HEK293 (cell line): Measurements from ENCODE around the gene TGFB1.

Experiments used
- CTCF ChIA-PET: fragments of 350-600 bp; formaldehyde crosslinking; extraction: SDS; loops from one replicate; lab custom pipeline; 2021; ENCODE audit warnings: antibody characterized with exemption; lab: Yijun Ruan, JAX
- POLR2A ChIA-PET: fragments of 300-600 bp; formaldehyde crosslinking; extraction: SDS; loops from one replicate; lab custom pipeline; 2020; ENCODE audit warnings: antibody characterized with exemption, inconsistent platforms; lab: Yijun Ruan, JAX
- H3K27ac ChIP-seq: fragments of 200-500 bp; sonication (Bioruptor generic); 2 replicates; pipeline ENCODE4 v1.5.1; 2014; ENCODE audit warnings: low read depth, low read length, control low read depth, inconsistent platforms; ENCODE audit errors: extremely low read depth
- H3K36me3 ChIP-seq, 2 experiments: fragments of 200-500 bp in 1 of 2; sonication (Bioruptor generic) in 1 of 2; 1 replicate in 1 of 2; 2 replicates in 1 of 2; pipeline ENCODE4 v1.5.1; 2014 to 2017; ENCODE audit warnings: inconsistent platforms in 2 of 2, low read length in 2 of 2; ENCODE audit not compliant: control insufficient read depth in 2 of 2, insufficient read depth in 1 of 2
- H3K4me1 ChIP-seq: fragments of 200-500 bp; sonication (Bioruptor generic); 2 replicates; pipeline ENCODE4 v1.5.1; 2014; ENCODE audit warnings: mild to moderate bottlenecking, low read length, inconsistent platforms; ENCODE audit not compliant: control insufficient read depth, insufficient read depth
- H3K4me3 ChIP-seq: 2 replicates; pipeline ENCODE4 v1.5.1; 2011; ENCODE audit warnings: low read depth, mild to moderate bottlenecking, control low read depth, low read length, moderate library complexity
- H3K9me3 ChIP-seq: fragments of 200-500 bp; sonication (Bioruptor generic); 2 replicates; pipeline ENCODE4 v1.5.1; 2014; ENCODE audit warnings: low read depth, low read length, inconsistent platforms; ENCODE audit not compliant: control insufficient read depth, insufficient read depth
- BCL11B ChIP-seq: fragments of 450-650 bp; formaldehyde crosslinking; IDR thresholded peaks from 2 replicates; pipeline ENCODE4 v1.5.1; 2016; ENCODE audit warnings: low read depth, missing biosample characterization, missing genetic modification characterization
- GLI4 ChIP-seq: fragments of 450-650 bp; formaldehyde crosslinking; IDR thresholded peaks from 2 replicates; pipeline ENCODE4 v1.5.1; 2016; ENCODE audit warnings: missing biosample characterization, missing genetic modification characterization
- KLF16 ChIP-seq: fragments of 450-650 bp; formaldehyde crosslinking; IDR thresholded peaks from 2 replicates; pipeline ENCODE4 v1.5.1; 2017; ENCODE audit warnings: missing biosample characterization, missing genetic modification characterization
- MYNN ChIP-seq: fragments of 450-650 bp; formaldehyde crosslinking; IDR thresholded peaks from 2 replicates; pipeline ENCODE4 v1.5.1; 2016; ENCODE audit warnings: missing biosample characterization, missing genetic modification characterization, borderline replicate concordance
- SALL2 ChIP-seq: fragments of 450-650 bp; formaldehyde crosslinking; IDR thresholded peaks from 2 replicates; pipeline ENCODE4 v1.5.0; 2017; ENCODE audit warnings: missing biosample characterization, mild to moderate bottlenecking, missing genetic modification characterization, borderline replicate concordance
- SP2 ChIP-seq: fragments of 450-650 bp; formaldehyde crosslinking; IDR thresholded peaks from 2 replicates; pipeline ENCODE4 v1.5.1; 2016; ENCODE audit warnings: missing biosample characterization, missing genetic modification characterization
- SP7 ChIP-seq: fragments of 450-650 bp; formaldehyde crosslinking; IDR thresholded peaks from 2 replicates; pipeline ENCODE4 v1.5.1; 2016; ENCODE audit warnings: missing biosample characterization, missing genetic modification characterization
- TCF7L2 ChIP-seq: IDR thresholded peaks from 2 replicates; pipeline ENCODE4 v1.6.1; 2011; ENCODE audit warnings: low read depth, mild to moderate bottlenecking, inconsistent platforms, low read length, moderate library complexity, borderline replicate concordance
- ZBTB1 ChIP-seq: fragments of 450-650 bp; formaldehyde crosslinking; IDR thresholded peaks from 2 replicates; pipeline ENCODE4 v1.5.1; 2016; ENCODE audit warnings: missing biosample characterization, missing genetic modification characterization
- ZBTB8A ChIP-seq: fragments of 450-650 bp; formaldehyde crosslinking; IDR thresholded peaks from 2 replicates; pipeline ENCODE4 v1.5.1; 2016; ENCODE audit warnings: missing biosample characterization, missing genetic modification characterization
- ZNF112 ChIP-seq: fragments of 450-650 bp; formaldehyde crosslinking; IDR thresholded peaks from 2 replicates; pipeline ENCODE4 v1.5.0; 2017; ENCODE audit warnings: missing biosample characterization, missing genetic modification characterization
- ZNF138 ChIP-seq: fragments of 450-650 bp; formaldehyde crosslinking; IDR thresholded peaks from 2 replicates; pipeline ENCODE4 v1.5.1; 2016; ENCODE audit warnings: missing biosample characterization, missing genetic modification characterization, borderline replicate concordance
- ZNF157 ChIP-seq: fragments of 450-650 bp; formaldehyde crosslinking; IDR thresholded peaks from 2 replicates; pipeline ENCODE4 v1.5.1; 2016; ENCODE audit warnings: missing biosample characterization, missing genetic modification characterization
- ZNF16 ChIP-seq: fragments of 450-650 bp; formaldehyde crosslinking; IDR thresholded peaks from 2 replicates; pipeline ENCODE4 v1.5.1; 2016; ENCODE audit warnings: low read depth, missing biosample characterization, missing genetic modification characterization
- ZNF174 ChIP-seq: fragments of 450-650 bp; formaldehyde crosslinking; IDR thresholded peaks from 2 replicates; pipeline ENCODE4 v1.5.0; 2017; ENCODE audit warnings: missing biosample characterization, mild to moderate bottlenecking, missing genetic modification characterization
- ZNF266 ChIP-seq: fragments of 450-650 bp; formaldehyde crosslinking; IDR thresholded peaks from 2 replicates; pipeline ENCODE4 v1.5.1; 2016; ENCODE audit warnings: missing biosample characterization, missing genetic modification characterization, low read depth
- ZNF311 ChIP-seq: fragments of 450-650 bp; formaldehyde crosslinking; IDR thresholded peaks from 2 replicates; pipeline ENCODE4 v1.5.1; 2017; ENCODE audit warnings: missing biosample characterization, missing genetic modification characterization, borderline replicate concordance
- ZNF341 ChIP-seq: fragments of 450-650 bp; formaldehyde crosslinking; IDR thresholded peaks from 2 replicates; pipeline ENCODE4; 2016; ENCODE audit warnings: low read depth, missing biosample characterization, missing genetic modification characterization
- ZNF366 ChIP-seq: fragments of 450-650 bp; formaldehyde crosslinking; conservative IDR thresholded peaks from 2 replicates; pipeline ENCODE4 v1.5.1; 2016; ENCODE audit warnings: missing biosample characterization, missing genetic modification characterization
- ZNF416 ChIP-seq: fragments of 450-650 bp; formaldehyde crosslinking; IDR thresholded peaks from 2 replicates; pipeline ENCODE4 v1.5.1; 2016; ENCODE audit warnings: missing biosample characterization, missing genetic modification characterization
- ZNF621 ChIP-seq: fragments of 450-650 bp; formaldehyde crosslinking; IDR thresholded peaks from 2 replicates; pipeline ENCODE4 v1.5.1; 2017; ENCODE audit warnings: missing biosample characterization, missing genetic modification characterization
- ZNF677 ChIP-seq: fragments of 450-650 bp; IDR thresholded peaks from 2 replicates; pipeline ENCODE4 v1.5.0; 2018; ENCODE audit warnings: missing biosample characterization, mild to moderate bottlenecking, missing genetic modification characterization, moderate library complexity
- ZNF707 ChIP-seq: fragments of 450-650 bp; formaldehyde crosslinking; IDR thresholded peaks from 2 replicates; pipeline ENCODE4 v1.5.1; 2016; ENCODE audit warnings: missing biosample characterization, missing genetic modification characterization
- TF ChIP-seq, protein P1 (sequence below): fragments of 450-650 bp; formaldehyde crosslinking; IDR thresholded peaks from 2 replicates; pipeline ENCODE4 v1.5.1; 2016; ENCODE audit warnings: missing biosample characterization, missing genetic modification characterization
- TF ChIP-seq, protein P2 (sequence below): IDR thresholded peaks from 2 replicates; pipeline ENCODE4 v1.6.1; 2011; ENCODE audit warnings: mild to moderate bottlenecking, low read depth, low read length, borderline replicate concordance
- TF ChIP-seq, protein P3 (sequence below): fragments of 450-650 bp; formaldehyde crosslinking; IDR thresholded peaks from 2 replicates; pipeline ENCODE4 v1.5.1; 2016; ENCODE audit warnings: missing biosample characterization, missing genetic modification characterization
- TF ChIP-seq, protein P4 (sequence below): fragments of 450-650 bp; formaldehyde crosslinking; IDR thresholded peaks from 2 replicates; pipeline ENCODE4 v1.5.1; 2016; ENCODE audit warnings: missing biosample characterization, missing genetic modification characterization
- TF ChIP-seq, protein P5 (sequence below): fragments of 450-650 bp; formaldehyde crosslinking; IDR thresholded peaks from 2 replicates; pipeline ENCODE4 v1.5.1; 2016; ENCODE audit warnings: missing biosample characterization, missing genetic modification characterization

TGFB1 gene

DNA sequence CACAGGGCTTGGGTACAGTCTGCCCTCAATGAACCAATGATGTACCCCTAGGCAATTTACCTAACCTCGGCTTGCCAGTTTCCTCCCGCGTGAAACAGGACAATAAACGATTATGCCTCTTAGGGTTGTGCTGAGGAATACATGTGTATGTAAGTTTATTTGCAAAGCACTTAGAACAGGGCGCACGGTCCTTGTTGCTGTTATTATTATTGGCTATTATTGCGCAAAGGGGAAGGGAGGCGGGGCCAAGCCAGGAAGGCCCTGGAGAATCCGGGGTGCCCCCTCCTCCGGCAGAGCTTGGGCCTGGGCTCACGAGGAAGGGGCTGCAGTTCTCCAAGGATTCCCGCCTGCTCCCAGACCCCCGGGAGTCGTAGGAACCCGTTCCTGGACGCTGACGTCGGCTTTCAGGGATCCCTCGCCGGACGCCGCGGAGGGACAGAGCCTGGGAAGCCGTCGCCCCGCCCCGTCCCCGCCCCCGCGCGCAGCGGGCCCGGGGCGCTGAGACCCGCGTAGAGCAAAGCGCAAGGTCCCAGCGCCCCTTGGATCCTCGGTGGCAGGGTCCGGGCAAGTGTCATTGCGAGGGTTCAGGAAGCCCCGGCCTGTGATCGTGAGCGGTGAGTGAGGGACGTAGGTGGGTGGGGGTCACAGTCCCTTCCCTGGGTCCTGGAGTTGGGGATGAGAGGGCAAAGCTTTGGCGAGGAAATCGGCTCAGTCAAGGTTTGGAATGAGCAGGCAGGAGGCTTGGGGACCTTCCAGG lies 22.7 kb upstream of the TGFB1 start, which contains the start of gene TMEM91 (continued):
- TF ChIP-seq SP7: peak; percentile 36; the same call in 1 of the 2 replicates
- TF ChIP-seq, protein P1, sequence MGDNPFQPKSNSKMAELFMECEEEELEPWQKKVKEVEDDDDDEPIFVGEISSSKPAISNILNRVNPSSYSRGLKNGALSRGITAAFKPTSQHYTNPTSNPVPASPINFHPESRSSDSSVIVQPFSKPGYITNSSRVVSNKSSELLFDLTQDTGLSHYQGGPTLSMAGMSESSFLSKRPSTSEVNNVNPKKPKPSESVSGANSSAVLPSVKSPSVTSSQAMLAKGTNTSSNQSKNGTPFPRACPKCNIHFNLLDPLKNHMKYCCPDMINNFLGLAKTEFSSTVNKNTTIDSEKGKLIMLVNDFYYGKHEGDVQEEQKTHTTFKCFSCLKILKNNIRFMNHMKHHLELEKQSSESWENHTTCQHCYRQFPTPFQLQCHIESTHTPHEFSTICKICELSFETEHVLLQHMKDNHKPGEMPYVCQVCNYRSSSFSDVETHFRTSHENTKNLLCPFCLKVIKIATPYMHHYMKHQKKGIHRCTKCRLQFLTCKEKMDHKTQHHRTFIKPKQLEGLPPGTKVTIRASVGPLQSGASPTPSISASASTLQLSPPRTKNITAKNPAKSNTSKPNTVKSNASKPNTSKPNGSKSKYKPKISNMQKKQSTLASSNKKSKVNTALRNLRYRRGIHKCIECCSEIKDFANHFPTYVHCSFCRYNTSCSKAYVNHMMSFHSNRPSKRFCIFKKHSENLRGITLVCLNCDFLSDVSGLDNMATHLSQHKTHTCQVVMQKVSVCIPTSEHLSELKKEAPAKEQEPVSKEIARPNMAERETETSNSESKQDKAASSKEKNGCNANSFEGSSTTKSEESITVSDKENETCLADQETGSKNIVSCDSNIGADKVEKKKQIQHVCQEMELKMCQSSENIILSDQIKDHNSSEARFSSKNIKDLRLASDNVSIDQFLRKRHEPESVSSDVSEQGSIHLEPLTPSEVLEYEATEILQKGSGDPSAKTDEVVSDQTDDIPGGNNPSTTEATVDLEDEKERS (tag by site-specific recombination): no peak
- TF ChIP-seq ZNF266 (tag by site-specific recombination): no peak
- TF ChIP-seq TCF7L2: no peak
- no peak for TF ChIP-seq ZNF174 (tag by site-specific recombination)
- no peak for TF ChIP-seq ZNF416 (tag by site-specific recombination)
- TF ChIP-seq, protein P2, sequence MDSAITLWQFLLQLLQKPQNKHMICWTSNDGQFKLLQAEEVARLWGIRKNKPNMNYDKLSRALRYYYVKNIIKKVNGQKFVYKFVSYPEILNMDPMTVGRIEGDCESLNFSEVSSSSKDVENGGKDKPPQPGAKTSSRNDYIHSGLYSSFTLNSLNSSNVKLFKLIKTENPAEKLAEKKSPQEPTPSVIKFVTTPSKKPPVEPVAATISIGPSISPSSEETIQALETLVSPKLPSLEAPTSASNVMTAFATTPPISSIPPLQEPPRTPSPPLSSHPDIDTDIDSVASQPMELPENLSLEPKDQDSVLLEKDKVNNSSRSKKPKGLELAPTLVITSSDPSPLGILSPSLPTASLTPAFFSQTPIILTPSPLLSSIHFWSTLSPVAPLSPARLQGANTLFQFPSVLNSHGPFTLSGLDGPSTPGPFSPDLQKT: no peak
- no peak; the same call in 1 of the 2 replicates for TF ChIP-seq ZNF341
- no peak for TF ChIP-seq ZBTB8A (tag by site-specific recombination)
- TF ChIP-seq, protein P3, sequence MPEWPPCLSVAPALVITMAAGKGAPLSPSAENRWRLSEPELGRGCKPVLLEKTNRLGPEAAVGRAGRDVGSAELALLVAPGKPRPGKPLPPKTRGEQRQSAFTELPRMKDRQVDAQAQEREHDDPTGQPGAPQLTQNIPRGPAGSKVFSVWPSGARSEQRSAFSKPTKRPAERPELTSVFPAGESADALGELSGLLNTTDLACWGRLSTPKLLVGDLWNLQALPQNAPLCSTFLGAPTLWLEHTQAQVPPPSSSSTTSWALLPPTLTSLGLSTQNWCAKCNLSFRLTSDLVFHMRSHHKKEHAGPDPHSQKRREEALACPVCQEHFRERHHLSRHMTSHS: no peak
- no peak for TF ChIP-seq ZNF112 (tag by site-specific recombination)
- TF ChIP-seq ZNF707: no peak
- no peak for TF ChIP-seq BCL11B (tag by site-specific recombination)
- TF ChIP-seq SALL2 (tag by site-specific recombination): no peak
- TF ChIP-seq ZNF621: no peak
- TF ChIP-seq, protein P4, sequence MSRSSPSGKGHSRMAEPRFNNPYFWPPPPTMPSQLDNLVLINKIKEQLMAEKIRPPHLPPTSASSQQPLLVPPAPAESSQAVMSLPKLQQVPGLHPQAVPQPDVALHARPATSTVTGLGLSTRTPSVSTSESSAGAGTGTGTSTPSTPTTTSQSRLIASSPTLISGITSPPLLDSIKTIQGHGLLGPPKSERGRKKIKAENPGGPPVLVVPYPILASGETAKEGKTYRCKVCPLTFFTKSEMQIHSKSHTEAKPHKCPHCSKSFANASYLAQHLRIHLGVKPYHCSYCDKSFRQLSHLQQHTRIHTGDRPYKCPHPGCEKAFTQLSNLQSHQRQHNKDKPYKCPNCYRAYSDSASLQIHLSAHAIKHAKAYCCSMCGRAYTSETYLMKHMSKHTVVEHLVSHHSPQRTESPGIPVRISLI: no peak

DNA sequence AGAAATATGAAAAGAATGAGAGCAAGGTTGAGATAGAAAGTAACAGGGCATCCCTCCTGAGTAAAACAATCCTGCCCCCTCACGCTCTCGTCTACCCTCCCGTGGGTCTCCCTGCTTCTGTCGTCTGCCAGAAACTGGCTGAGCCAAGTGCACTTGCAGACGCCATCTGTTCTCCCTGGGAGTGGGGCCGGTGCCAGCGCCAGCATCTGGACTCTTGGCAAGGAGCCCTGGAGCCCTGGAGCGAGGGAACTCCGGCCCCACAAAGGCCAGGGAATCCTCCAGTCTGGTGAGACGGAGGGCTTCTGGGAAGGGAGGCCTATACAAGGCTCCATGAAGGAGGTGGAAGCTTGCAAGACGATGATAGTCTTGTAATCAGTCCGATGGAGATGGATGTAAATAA lies 20.3 kb upstream of the TGFB1 start:
- Histone ChIP-seq H3K9me3 (no peaks in the 10 kb centered on the region), H3K36me3 (no peaks in the 10 kb centered on the region; a peak in 1 of 3 replicates), H3K4me1 (peaks cover 20% of the 10 kb centered on the region), H3K4me3 (no peak overlapping the region), H3K27ac (peak overlapping the region; percentile 7; the same call in 1 of the 2 replicates)
- CTCF ChIA-PET: no interaction called here
- POLR2A ChIA-PET: interaction anchor here (3.3 kb wide), 1 partner anchor 10 kb away, joined by 13 read pairs; the partner anchor contains the start of gene B9D2
- TF ChIP-seq ZNF138 (tag by site-specific recombination) (no peak), GLI4 (tag by site-specific recombination) (no peak), ZNF366 (peak; percentile 89), ZNF16 (tag by site-specific recombination) (no peak), ZNF707 (no peak), SP2 (tag by site-specific recombination) (no peak), ZNF157 (tag by site-specific recombination) (no peak), KLF16 (tag by site-specific recombination) (no peak), MYNN (tag by site-specific recombination) (no peak), ZNF677 (tag by site-specific recombination) (no peak), ZBTB1 (tag by site-specific recombination) (no peak), ZNF311 (tag by site-specific recombination) (no peak)
- TF ChIP-seq, protein P1 (tag by site-specific recombination): no peak
- TF ChIP-seq, protein P5, sequence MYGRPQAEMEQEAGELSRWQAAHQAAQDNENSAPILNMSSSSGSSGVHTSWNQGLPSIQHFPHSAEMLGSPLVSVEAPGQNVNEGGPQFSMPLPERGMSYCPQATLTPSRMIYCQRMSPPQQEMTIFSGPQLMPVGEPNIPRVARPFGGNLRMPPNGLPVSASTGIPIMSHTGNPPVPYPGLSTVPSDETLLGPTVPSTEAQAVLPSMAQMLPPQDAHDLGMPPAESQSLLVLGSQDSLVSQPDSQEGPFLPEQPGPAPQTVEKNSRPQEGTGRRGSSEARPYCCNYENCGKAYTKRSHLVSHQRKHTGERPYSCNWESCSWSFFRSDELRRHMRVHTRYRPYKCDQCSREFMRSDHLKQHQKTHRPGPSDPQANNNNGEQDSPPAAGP: no peak
